ENCODE results near the gene ZFR2. TPM values are rescaled to one million over a fixed set of nuclear protein-coding genes. Genes with fewer than 3 reads are reported as not detected.

ZFR2 gene
- total and polyA plus RNA-seq, 10 of the 15 experiments (the other 5 are each of a cell fraction or from before 2014, with no cell fraction given) = 0.18 TPM; not detected in 9

DNA sequence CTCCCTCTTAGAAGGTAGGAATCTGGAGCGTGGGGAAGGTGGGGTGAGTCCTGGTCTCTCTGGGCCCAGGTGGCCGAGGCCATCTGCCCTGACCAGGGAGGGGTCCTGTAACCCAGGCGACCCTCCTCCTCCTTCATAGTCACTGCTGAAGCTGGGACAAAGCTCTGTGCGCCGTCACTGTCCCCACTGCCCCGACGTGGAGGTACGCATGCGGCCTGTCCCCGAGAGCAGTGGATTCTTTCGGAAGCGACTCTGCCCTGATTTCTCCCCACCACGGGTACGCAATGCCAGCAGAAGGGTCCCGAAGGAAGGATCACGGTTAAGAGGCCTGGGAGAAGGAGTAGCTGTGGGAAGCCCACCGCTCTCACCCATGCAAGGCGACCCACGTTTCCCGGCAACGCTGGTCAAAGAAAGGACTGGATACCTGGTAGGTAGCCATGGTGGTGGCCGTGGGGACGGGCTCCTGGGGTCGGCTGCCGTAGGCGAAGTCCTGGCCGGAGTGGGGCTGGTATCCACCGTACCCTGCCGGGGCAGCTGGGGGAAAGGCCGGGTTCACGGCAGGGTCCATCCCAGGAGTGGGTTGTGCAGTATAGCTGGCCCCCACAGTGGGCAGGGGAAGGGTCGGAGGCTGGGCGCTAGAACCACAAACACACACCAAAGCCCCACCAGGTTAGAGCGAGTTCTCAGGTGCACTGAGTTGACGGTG lies 34.3 kb downstream of the ZFR2 start:
- Histone ChIP-seq H3K4me1 (ENCODE audit: control insufficient read depth, insufficient read depth, low read length) (no peaks in the 10 kb centered on the region), H4K20me1 (ENCODE audit: control insufficient read depth, insufficient read depth) (no peaks in the 10 kb centered on the region), H3K27me3 (replicated peaks in 1 of 2; ENCODE audit: control insufficient read depth in 2 of 2, insufficient read depth in 2 of 2, low read length in 1 of 2) (no peaks in the 10 kb centered on the region), H2AFZ (ENCODE audit: control insufficient read depth, low read depth, low read length) (no peak overlapping the region), H3K4me3 (no peak overlapping the region), H3K4me2 (ENCODE audit: control insufficient read depth, insufficient read depth) (no peak overlapping the region), H3K9ac (ENCODE audit: control insufficient read depth, insufficient read depth, low read length) (no peak overlapping the region), H3K79me2 (ENCODE audit: control insufficient read depth, insufficient read depth, low read length) (no peaks in the 10 kb centered on the region), H3K36me3 (ENCODE audit: control insufficient read depth in 2 of 2, insufficient read depth in 2 of 2, low read length in 1 of 2) (no peaks in the 10 kb centered on the region), H3K27ac (ENCODE audit: control insufficient read depth, insufficient read depth) (no peak overlapping the region), H3K9me3 (replicated peaks; ENCODE audit: control insufficient read depth, insufficient read depth, low read length) (no peaks in the 10 kb centered on the region; the same call in 2 of the 3 replicates)
- in situ Hi-C loops (cut with MboI) = no loop called here
- TF ChIP-seq TAF1 (IDR thresholded peaks at IDR 0.05; ENCODE audit: borderline replicate concordance, low read depth, low read length) (no peak), NR2F1 (conservative IDR thresholded peaks at IDR 0.05) (no peak), POLR2AphosphoS2 (IDR thresholded peaks at IDR 0.05; ENCODE audit: low read depth, low read length) (no peak), NFYA (IDR thresholded peaks at IDR 0.05; ENCODE audit: borderline replicate concordance, low read depth, low read length) (no peak), MYC (IDR thresholded peaks at IDR 0.05; ENCODE audit: insufficient read depth, insufficient read length, insufficient replicate concordance, low read length, severe bottlenecking) (no peak), SP1 (IDR thresholded peaks at IDR 0.05; ENCODE audit: low read depth, low read length) (no peak)
- TF ChIP-seq, protein P1, sequence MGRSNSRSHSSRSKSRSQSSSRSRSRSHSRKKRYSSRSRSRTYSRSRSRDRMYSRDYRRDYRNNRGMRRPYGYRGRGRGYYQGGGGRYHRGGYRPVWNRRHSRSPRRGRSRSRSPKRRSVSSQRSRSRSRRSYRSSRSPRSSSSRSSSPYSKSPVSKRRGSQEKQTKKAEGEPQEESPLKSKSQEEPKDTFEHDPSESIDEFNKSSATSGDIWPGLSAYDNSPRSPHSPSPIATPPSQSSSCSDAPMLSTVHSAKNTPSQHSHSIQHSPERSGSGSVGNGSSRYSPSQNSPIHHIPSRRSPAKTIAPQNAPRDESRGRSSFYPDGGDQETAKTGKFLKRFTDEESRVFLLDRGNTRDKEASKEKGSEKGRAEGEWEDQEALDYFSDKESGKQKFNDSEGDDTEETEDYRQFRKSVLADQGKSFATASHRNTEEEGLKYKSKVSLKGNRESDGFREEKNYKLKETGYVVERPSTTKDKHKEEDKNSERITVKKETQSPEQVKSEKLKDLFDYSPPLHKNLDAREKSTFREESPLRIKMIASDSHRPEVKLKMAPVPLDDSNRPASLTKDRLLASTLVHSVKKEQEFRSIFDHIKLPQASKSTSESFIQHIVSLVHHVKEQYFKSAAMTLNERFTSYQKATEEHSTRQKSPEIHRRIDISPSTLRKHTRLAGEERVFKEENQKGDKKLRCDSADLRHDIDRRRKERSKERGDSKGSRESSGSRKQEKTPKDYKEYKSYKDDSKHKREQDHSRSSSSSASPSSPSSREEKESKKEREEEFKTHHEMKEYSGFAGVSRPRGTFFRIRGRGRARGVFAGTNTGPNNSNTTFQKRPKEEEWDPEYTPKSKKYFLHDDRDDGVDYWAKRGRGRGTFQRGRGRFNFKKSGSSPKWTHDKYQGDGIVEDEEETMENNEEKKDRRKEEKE (IDR thresholded peaks at IDR 0.05) = no peak
- ChIA-PET POLR2A (no interaction called here), RAD21 (ENCODE audit: unreplicated experiment) (no interaction called here), SMC1A (ENCODE audit: uncharacterized antibody, unreplicated experiment) (no interaction called here), CTCF (interaction anchor here (0.6 kb wide), 1 partner anchor 15 kb away, joined by 3 read pairs; no protein-coding TSS in a partner anchor)
- ATAC-seq (no peak), FAIRE-seq (no peak), DNase-seq (ENCODE audit: low read depth, low spot score) (no peak)
- intact Hi-C loops (cut with micrococcal nuclease; ENCODE audit: unreplicated experiment) = no loop called here
- 59% methylated on average over 33 of the region's 35 CpGs for WGBS (ENCODE audit: insufficient coverage, insufficient replicate concordance, low lambda C conversion rate, missing lambda C conversion rate)
- no TSS peak for BruUV-seq (replicated peaks)
